Measurements from ENCODE around the gene PRKCA.

PRKCA gene

GRCh38 chr17:66755944-66756290 is 453.5 kb downstream of the PRKCA start:
- DNase-seq = no peak

DNA sequence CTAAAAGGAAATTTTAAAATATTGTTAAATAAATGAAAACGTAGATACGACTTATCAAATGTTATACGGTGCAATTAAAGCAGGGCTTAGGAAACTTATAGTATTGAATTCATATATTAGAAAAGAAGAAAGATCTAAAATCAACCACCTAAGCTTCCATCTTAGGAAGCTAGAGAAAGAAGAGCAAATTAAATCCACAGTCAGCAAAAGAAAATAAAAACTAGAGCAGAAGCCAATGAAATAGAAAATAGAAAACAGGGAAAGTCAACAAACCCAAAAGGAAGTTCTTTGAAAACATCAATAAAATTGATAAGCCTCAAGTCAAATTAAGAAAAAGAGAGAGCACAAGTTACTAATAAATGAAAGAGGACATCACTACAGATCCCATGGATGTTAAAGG is 457.9 kb downstream of the PRKCA start:
- no peak for DNase-seq

DNA sequence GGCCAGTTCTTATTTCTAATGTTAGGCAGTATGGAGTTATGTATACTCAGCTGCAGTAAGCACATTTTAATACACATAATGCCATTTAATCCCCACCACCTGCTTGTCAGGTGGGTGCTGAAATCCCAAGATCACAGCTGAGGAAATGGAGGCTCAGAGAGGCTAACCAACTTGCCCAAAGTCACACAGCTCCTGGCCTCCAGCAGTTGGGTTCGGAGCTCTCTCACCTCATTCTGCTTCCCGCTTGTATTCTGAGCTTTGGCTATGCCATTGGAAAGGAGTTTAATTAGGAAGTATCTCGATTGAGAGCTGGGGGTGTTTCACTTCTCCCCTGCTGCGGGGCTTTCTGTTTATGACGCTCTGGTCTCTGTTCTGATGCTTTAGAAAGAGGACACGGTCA is 459.9 kb downstream of the PRKCA start:
- DNase-seq = no peak

- DNase-seq = no peak
These were observed 460.6 kb downstream of the PRKCA start for GRCh38 chr17:66763056-66763455.

DNA sequence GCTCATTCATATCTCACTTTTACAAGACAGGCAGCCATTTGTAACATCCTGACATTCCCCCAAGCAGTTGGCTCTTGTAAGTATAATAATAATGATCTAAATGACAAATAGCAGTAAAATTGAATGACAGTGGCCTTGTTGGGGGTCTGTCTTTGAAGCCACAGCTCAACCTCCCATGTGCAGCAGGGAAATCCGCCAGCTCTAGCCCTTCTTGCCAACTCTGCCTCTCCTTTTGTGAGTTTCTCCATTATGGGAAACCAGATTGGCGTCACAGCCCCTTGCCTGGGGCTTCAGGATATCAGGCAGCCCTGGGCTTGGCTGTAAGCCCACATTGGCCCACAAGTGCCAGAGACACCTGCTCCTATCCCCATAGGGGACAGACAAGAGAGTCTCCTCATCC is 462.1 kb downstream of the PRKCA start:
- DNase-seq = no peak

- DNase-seq = no peak
These were observed 464.9 kb downstream of the PRKCA start for GRCh38 chr17:66767154-66767933.

- DNase-seq = no peak
These were observed 467.5 kb downstream of the PRKCA start for GRCh38 chr17:66769911-66770310.

- DNase-seq = no peak
These were observed 469.9 kb downstream of the PRKCA start for GRCh38 chr17:66772148-66772812.

DNA sequence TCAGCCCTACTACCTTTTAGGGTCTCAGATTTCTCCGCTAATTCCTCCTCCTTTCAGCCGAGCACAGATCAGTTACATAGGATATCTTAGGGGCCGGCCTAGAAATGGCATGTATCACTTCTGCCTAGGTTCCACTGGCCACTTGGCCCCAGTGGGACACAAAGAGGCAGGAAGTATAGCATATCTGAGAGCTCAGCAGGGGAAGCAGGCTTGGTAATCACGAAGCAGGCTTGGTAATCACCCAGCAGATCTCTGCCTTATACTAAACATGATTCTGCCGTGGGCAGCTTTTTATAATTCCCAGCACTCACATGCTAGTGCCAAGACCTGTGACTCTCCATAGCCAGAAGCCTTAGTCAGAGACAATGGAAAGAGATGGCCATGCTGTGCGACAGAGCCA is 472.9 kb downstream of the PRKCA start:
- no peak for DNase-seq

DNA sequence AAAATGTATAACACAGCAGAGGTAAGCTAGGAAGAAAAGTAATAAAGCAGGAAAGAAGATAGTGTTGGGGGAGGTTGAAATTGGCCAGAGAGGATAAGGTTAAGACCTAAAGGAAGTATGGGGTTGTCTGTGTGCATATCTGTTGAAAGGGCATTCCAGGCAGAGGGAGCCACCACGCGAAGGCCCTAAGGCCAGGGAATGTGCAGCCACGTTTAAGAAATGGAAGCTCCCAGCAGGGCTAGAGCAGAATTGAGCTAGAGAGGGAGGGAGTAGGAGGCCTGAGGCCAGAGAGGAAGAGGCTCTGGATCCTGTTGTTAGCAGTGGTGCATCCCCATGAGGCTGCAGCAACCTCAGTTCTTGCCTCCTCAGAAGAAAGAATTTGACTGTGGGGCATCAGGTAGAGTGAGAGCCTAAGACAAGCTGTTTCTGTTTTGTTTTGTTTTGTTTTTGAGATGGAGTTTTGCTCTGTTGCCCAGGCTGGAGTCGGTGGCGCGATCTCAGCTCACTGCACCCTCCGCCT is 473.5 kb downstream of the PRKCA start:
- DNase-seq = no peak

GRCh38 chr17:66776999-66777688 is 474.7 kb downstream of the PRKCA start:
- DNase-seq = no peak

DNA sequence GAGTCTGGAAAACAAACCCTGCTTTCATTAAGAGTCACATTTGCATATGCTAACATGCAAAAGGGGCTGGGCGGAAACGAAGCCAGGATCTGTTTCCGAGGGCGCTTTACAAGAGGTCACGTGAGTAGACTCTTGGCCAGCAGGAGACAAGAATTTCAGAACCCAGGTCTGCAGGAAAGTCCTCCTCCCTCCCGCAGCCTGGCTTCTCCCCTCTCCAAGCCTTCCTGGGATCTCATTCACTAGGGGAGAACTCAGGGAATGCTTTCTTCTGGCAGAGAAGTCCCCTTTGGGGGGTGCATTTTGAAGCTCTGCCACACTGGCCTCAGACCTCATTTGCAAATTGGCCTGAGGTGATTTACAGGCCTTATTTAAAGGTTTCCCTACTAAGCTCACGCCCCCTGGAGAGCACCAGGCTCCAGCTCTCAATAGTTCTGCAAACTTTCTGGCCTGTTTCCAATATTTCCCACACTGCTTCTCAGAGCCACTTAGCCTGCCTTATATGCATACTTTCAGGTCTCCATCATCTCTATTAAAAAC is 475.3 kb downstream of the PRKCA start:
- DNase-seq = peak; percentile 7

DNA sequence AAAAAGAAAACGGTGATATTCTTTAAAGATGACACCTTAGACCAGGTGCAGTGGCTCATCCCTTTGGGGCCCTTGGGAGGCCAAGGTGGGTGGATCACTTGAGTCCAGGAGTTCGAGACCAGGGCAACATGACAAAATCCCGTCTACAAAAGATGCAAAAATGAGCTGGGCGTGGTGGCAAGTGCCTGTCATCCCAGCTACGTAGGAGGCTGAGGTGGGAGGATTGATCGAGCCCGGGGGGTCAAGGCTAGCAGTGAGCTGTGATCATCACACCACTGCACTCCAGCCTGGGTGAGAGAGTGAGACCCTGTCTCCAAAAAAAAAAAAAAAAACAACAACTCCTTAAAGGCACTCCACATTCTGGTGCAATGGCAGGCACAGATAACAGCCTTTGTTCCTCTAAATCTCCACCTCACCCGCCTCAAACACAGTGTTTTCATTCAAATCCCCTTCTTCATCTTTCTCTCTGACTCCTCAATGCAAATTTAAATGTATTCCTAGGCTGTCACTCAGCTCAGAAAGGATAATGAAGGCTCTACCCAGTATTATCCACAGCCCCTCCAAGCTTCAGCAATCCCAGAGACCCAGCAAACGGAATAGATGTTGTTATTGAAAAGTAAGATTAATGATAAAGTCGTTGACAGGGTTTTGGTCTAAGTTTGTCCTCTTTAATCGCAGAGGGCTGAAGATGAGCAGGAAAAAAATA is 476.3 kb downstream of the PRKCA start:
- no peak for DNase-seq

DNA sequence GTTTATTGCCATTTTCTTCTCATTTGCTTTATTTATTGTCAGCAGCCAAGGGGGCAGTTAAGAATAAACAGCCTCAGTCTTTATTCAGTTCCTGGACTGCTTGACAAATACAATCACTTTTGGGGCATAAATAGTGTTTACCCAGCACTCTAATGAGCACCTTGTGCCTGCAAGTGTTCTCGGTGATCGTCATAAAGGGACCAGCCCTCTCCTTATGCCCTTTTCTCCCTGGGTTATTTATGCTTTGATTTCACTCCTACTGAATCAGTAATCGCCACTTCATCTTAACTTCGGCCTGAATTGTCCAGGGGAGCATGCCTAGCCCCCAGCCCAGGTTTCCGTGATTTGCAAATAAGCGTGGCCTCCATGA is 476.8 kb downstream of the PRKCA start:
- DNase-seq = no peak

DNA sequence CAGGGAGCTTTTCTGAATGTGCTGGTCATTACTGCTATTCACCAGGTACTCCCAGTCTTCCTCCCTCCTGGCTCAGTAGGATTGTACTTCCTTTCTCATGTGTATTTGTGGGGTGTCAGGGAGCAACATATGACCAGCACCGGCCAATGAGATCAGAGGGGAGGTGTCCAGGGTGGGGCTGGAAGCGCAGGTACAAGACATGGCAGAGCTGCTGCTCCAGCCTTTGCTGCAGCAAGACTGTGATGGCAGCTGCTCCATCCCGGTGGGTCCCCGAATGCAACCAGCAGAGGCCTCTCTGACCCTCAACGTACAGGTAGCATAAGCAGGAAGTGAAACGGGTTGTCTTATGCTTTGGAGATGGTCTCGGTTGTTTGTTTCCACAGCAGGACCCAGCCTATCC is 478.7 kb downstream of the PRKCA start:
- DNase-seq = no peak

GRCh38 chr17:66782851-66783250 is 480.4 kb downstream of the PRKCA start:
- DNase-seq = no peak

DNA sequence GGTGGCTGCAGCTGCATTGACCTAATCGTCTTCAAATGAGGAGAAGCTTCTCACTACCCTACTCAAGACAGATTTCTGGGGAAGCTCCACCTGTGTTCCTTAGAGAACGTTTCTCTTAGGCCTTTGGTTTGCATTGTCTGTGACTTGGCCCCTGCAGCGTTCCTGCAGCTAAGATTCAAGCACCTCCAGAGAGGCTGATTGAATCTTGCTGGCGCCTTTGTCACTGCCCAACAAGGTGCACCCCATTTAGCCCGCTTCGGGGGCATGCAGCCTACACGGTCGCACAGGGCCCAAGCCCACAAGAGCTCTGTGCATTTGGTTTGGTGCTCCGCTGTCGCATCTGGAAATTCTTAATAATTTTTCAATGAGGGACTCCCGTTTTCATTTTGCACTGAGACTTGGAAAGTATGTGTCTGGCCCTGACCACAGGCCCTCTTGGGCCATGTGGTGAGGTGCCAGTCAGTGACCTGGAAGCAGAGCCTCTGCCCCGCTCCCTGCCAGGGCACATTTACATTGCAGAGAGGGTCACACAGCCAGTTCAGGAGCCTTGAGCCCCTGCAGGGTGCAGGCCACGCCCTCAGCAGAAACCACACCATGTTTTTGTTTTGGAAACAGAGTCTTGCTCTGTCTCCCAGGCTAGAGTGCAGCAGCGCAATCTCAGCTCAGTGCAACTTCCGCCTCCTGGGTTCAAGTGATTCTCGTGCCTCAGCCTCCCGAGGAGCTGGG is 481.4 kb downstream of the PRKCA start:
- DNase-seq = no peak

DNA sequence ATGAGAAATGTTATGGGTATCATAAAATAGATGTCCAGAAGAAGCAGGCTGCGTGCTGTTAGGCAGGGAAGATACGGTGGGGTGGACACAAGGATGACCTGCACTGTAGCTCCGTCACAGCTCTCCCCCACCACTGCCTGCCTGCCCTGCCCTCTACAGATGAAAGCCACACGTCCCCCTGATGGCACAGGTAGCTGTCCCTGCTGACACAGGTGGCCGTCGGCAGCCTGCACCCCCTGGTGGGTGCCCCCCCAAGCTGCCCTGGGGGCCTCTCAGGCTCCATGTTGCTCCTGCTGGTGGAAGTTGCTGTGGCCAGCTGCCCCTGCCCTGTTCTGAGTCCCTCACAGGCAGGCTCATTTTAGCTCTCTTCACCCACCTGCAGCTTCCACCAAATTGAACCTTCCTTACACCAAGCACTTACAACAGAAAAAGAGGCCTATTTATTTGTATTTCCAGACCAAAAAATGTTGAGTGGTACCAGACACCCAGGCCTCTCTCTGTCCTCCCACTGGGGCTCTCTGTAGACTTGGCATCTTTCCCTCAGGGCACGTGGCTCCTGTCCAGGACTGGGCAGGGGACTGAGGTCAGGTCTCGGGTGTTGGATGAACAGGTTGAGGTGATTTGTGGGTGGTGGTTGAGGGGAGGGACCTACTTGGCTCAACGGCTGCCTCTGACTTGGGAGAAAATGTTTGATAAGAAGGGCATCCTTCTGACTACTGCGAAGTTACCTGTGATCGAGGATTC is 482.4 kb downstream of the PRKCA start:
- no peak for DNase-seq

DNA sequence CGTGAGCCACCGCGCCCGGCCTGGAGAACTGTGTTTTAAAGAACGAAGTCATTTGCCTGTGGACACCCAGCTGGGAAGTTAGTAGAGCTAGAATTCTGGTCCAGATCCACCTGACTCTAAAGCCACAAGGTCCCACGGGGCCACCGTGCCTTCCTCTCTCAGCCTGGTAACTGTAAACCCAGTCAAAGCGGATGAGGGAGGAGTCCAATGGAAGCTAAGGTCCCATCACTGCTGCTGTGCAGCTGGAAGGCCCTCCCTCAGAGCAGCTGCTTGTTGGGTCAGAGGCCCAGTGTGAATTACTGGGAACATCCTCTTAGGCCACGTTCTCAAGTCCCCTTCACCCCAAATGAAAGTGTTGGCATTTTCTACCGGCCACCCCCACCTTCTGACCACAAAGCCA is 483.7 kb downstream of the PRKCA start:
- DNase-seq = no peak

- no peak for DNase-seq
These were observed 485.5 kb downstream of the PRKCA start for GRCh38 chr17:66787914-66788313.

DNA sequence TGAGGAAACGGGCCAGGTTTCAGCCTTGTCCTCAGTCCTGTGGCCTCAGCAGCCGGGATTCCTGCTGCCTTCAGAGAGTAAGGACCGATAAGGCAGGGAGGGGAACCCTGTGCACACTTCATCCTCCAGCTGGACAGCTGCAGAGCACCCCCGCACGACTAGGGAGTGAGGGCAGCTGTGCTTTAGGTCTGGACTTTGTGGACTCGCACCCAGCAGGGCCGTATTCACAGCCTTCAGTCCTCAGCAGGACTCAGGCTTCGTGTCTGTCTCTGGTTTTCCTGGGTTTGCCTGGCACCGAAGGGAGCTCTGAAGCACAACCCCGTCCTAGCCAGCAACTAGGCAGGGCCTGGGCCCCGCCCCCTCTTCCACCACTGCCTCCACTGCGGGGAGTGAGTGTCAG is 486.7 kb downstream of the PRKCA start:
- DNase-seq = no peak

Measured in EL (cell line).